ENCODE data around the gene UTY. TPM values are rescaled to one million over a fixed set of nuclear protein-coding genes. Genes with fewer than 3 reads are reported as not detected.

Gene UTY
- polyA plus RNA-seq, 3 donors = not detected

GRCh38 chrY:13347106-13347505 lies 132.7 kb downstream of the UTY start:
- DNase-seq = peak in 2 of 3 donors; percentile 36 to 52
- TF ChIP-seq CTCF (IDR thresholded peaks at IDR 0.05) = no peak
- Histone ChIP-seq H3K9me3 (replicated peaks in 1 of 2; ENCODE audit: control insufficient read depth in 1 of 2, insufficient read depth in 1 of 2, low read length in 2 of 2) (no peaks in the 10 kb centered on the region), H3K79me2 (ENCODE audit: insufficient read depth, low read length) (no peaks in the 10 kb centered on the region), H2AFZ (ENCODE audit: insufficient read depth, low read depth, low read length, poor library complexity, severe bottlenecking) (no peak overlapping the region), H3K27me3 (ENCODE audit: control insufficient read depth in 2 of 2, insufficient read depth in 2 of 2, low read length in 2 of 2) (no peaks in the 10 kb centered on the region), H4K20me1 (ENCODE audit: insufficient read depth, low read length) (no peaks in the 10 kb centered on the region), H3K36me3 (replicated peaks in 1 of 2; ENCODE audit: control insufficient read depth in 1 of 2, insufficient read depth in 2 of 2, low read length in 2 of 2) (peaks cover 0 to 19% of the 10 kb centered on the region in 2 donors), H3K4me3 (replicated peaks in 1 of 3; ENCODE audit: low read depth in 2 of 3, low read length in 3 of 3) (no peak overlapping the region), H3K4me2 (replicated peaks; ENCODE audit: extremely low read depth, low read length, poor library complexity, severe bottlenecking) (no peak overlapping the region), H3K4me1 (ENCODE audit: control insufficient read depth in 1 of 2, insufficient read depth in 2 of 2, low read length in 2 of 2) (peaks cover 0 to 33% of the 10 kb centered on the region in 2 donors), H3K27ac (ENCODE audit: low read depth in 1 of 2, low read length in 2 of 2) (peak overlapping the region in 1 of 2 donors; percentile 63), H3K9ac (ENCODE audit: insufficient read depth, low read length, poor library complexity, severe bottlenecking) (no peak overlapping the region)
- H3K4me3 Mint-ChIP-seq = no peak overlapping the region
- H3K27me3 Mint-ChIP-seq (ENCODE audit: low read depth in 3 of 3) = no peaks in the 10 kb centered on the region
- peaks cover 0 to 20% of the 10 kb centered on the region in 2 donors for H3K36me3 Mint-ChIP-seq
- H3K9me3 Mint-ChIP-seq = no peaks in the 10 kb centered on the region
- peak overlapping the region in 2 of 7 donors; percentile 68 to 90 for H3K27ac Mint-ChIP-seq
- WGBS (ENCODE audit: insufficient coverage) = no CpG with 5 or more reads among the region's 5 CpGs
- intact Hi-C loops (cut with micrococcal nuclease) = no loop called here
- peaks cover 53% of the 10 kb centered on the region for H3K4me1 Mint-ChIP-seq

DNA sequence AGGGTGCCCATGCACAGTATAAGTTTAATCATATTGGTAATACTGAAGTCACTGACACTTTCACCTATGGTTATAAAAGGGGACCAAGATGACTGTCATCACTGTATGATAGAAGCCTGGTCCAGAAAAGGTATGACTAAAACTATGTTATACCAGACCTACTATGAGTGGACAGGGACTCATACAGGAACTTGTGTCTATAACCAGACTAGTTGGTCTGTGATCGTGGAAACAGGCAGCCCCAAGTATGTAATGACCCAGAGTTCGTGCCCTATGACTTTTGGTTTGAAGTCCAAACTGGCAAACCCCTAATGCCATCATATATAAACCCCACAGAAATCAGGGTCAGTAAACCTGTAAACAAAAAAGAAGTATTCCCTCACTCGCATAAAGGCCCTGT lies 134.3 kb downstream of the UTY start:
- Mint-ChIP-seq H3K27me3 (ENCODE audit: low read depth in 3 of 3) (no peaks in the 10 kb centered on the region), H3K9me3 (no peaks in the 10 kb centered on the region), H3K4me1 (peaks cover 44% of the 10 kb centered on the region), H3K27ac (peak overlapping the region in 1 of 7 donors; percentile 21), H3K4me3 (no peak overlapping the region), H3K36me3 (peaks cover 0 to 20% of the 10 kb centered on the region in 2 donors)
- Histone ChIP-seq H4K20me1 (ENCODE audit: insufficient read depth, low read length) (no peaks in the 10 kb centered on the region), H3K9ac (ENCODE audit: insufficient read depth, low read length, poor library complexity, severe bottlenecking) (no peak overlapping the region), H3K27ac (ENCODE audit: low read depth in 1 of 2, low read length in 2 of 2) (no peak overlapping the region), H3K27me3 (ENCODE audit: control insufficient read depth in 2 of 2, insufficient read depth in 2 of 2, low read length in 2 of 2) (no peaks in the 10 kb centered on the region), H3K36me3 (replicated peaks in 1 of 2; ENCODE audit: control insufficient read depth in 1 of 2, insufficient read depth in 2 of 2, low read length in 2 of 2) (peaks cover 0 to 15% of the 10 kb centered on the region in 2 donors), H3K4me3 (replicated peaks in 1 of 3; ENCODE audit: low read depth in 2 of 3, low read length in 3 of 3) (no peak overlapping the region), H3K4me1 (ENCODE audit: control insufficient read depth in 1 of 2, insufficient read depth in 2 of 2, low read length in 2 of 2) (peaks cover 0 to 27% of the 10 kb centered on the region in 2 donors), H3K9me3 (replicated peaks in 1 of 2; ENCODE audit: control insufficient read depth in 1 of 2, insufficient read depth in 1 of 2, low read length in 2 of 2) (no peaks in the 10 kb centered on the region), H2AFZ (ENCODE audit: insufficient read depth, low read depth, low read length, poor library complexity, severe bottlenecking) (no peak overlapping the region), H3K79me2 (ENCODE audit: insufficient read depth, low read length) (no peaks in the 10 kb centered on the region), H3K4me2 (replicated peaks; ENCODE audit: extremely low read depth, low read length, poor library complexity, severe bottlenecking) (no peak overlapping the region)
- no CpG with 5 or more reads among the region's 3 CpGs for WGBS (ENCODE audit: insufficient coverage)
- DNase-seq = no peak
- intact Hi-C loops (cut with micrococcal nuclease) = no loop called here
- TF ChIP-seq CTCF (IDR thresholded peaks at IDR 0.05) = no peak

All from CD14-positive monocyte (primary cell).